ENCODE results near the gene CALM3.
"Not testable (repeated sequence)": the region's sequence is repeated elsewhere in the genome, so short reads cannot be mapped to it uniquely, and the experiment has no call there.

Gene CALM3

GRCh38 chr19:46601318-46602224 is at the start of gene CALM3:
TSS of gene CALM3 (plus strand) at chr19:46601330. CDS start at chr19:46601435, 105 bp downstream.
- DNase-seq (ENCODE audit: low read depth in 1 of 2, low spot score in 1 of 2): no peak

- no peak for DNase-seq (ENCODE audit: low read depth in 1 of 2, low spot score in 1 of 2)
Observed at GRCh38 chr19:46552891-46553290, 48.2 kb upstream of the CALM3 start.

- DNase-seq (ENCODE audit: low read depth in 1 of 2, low spot score in 1 of 2): no peak
Observed at GRCh38 chr19:46554161-46554560, 47.0 kb upstream of the CALM3 start.

- DNase-seq (ENCODE audit: low read depth in 1 of 2, low spot score in 1 of 2): no peak
Observed at GRCh38 chr19:46555628-46556280, 45.4 kb upstream of the CALM3 start.

- not testable (repeated sequence) for DNase-seq (ENCODE audit: low read depth in 1 of 2, low spot score in 1 of 2)
Observed at GRCh38 chr19:46556471-46556870, 44.7 kb upstream of the CALM3 start.

- no peak for DNase-seq (ENCODE audit: low read depth in 1 of 2, low spot score in 1 of 2)
Observed at GRCh38 chr19:46559203-46559602, 41.9 kb upstream of the CALM3 start.

- not testable (repeated sequence) for DNase-seq (ENCODE audit: low read depth in 1 of 2, low spot score in 1 of 2)
Observed at GRCh38 chr19:46559675-46560074, 41.5 kb upstream of the CALM3 start.

GRCh38 chr19:46564701-46565100 is 36.4 kb upstream of the CALM3 start:
- DNase-seq (ENCODE audit: low read depth in 1 of 2, low spot score in 1 of 2): no peak

GRCh38 chr19:46571495-46571894 is 29.6 kb upstream of the CALM3 start:
- no peak for DNase-seq (ENCODE audit: low read depth in 1 of 2, low spot score in 1 of 2)

- DNase-seq (ENCODE audit: low read depth in 1 of 2, low spot score in 1 of 2): no peak
Observed at GRCh38 chr19:46573679-46574498, 27.2 kb upstream of the CALM3 start.

- no peak for DNase-seq (ENCODE audit: low read depth in 1 of 2, low spot score in 1 of 2)
Observed at GRCh38 chr19:46574533-46574932, 26.6 kb upstream of the CALM3 start.

GRCh38 chr19:46578450-46578849 is 22.7 kb upstream of the CALM3 start:
- DNase-seq (ENCODE audit: low read depth in 1 of 2, low spot score in 1 of 2): no peak

GRCh38 chr19:46579361-46579879 is 21.7 kb upstream of the CALM3 start:
- DNase-seq (ENCODE audit: low read depth in 1 of 2, low spot score in 1 of 2): peak; percentile 17 to 31

- DNase-seq (ENCODE audit: low read depth in 1 of 2, low spot score in 1 of 2): no peak
Observed at GRCh38 chr19:46580247-46580646, 20.9 kb upstream of the CALM3 start.

GRCh38 chr19:46585539-46585938 is 15.6 kb upstream of the CALM3 start:
- no peak for DNase-seq (ENCODE audit: low read depth in 1 of 2, low spot score in 1 of 2)

- no peak for DNase-seq (ENCODE audit: low read depth in 1 of 2, low spot score in 1 of 2)
Observed at GRCh38 chr19:46586294-46586693, 14.8 kb upstream of the CALM3 start.

- no peak for DNase-seq (ENCODE audit: low read depth in 1 of 2, low spot score in 1 of 2)
Observed at GRCh38 chr19:46587861-46588260, 13.3 kb upstream of the CALM3 start.

- DNase-seq (ENCODE audit: low read depth in 1 of 2, low spot score in 1 of 2): no peak
Observed at GRCh38 chr19:46591254-46591653, 9.9 kb upstream of the CALM3 start.

- no peak for DNase-seq (ENCODE audit: low read depth in 1 of 2, low spot score in 1 of 2)
Observed at GRCh38 chr19:46591870-46592269, 9.3 kb upstream of the CALM3 start.

GRCh38 chr19:46596008-46596407 is 5.1 kb upstream of the CALM3 start:
- DNase-seq (ENCODE audit: low read depth in 1 of 2, low spot score in 1 of 2): no peak

GRCh38 chr19:46598372-46598917 is 2.7 kb upstream of the CALM3 start:
- DNase-seq (ENCODE audit: low read depth in 1 of 2, low spot score in 1 of 2): no peak
